GM23338 (cell line): ENCODE data around the gene CSTF2T. TPM values are rescaled to one million over a fixed set of nuclear protein-coding genes. Genes with fewer than 3 reads are reported as not detected.

Experiments used
- ATAC-seq: fragments of 200-7000 bp; cut with Tn5 transposase; 3 replicates; pipeline ENCODE4 v1.9.1; 2020
- DNase-seq: peaks from one replicate; pipeline ENCODE4 v3.0.0-alpha.2; 2015; ENCODE audit warnings: low spot score
- H2AFZ ChIP-seq: fragments of 200-600 bp; sonication (generic); 2 replicates; pipeline ENCODE4 v1.8.0; 2016; ENCODE audit warnings: antibody characterized with exemption, mild to moderate bottlenecking, moderate library complexity
- H3F3A ChIP-seq: fragments of 200-600 bp; sonication (generic); replicated peaks from 2 replicates; pipeline ENCODE4 v1.8.0; 2017; ENCODE audit warnings: antibody characterized with exemption, mixed run types, low read depth
- H3K27ac ChIP-seq: fragments of 200-600 bp; sonication (generic); 2 replicates; pipeline ENCODE4 v1.6.1; 2016; ENCODE audit warnings: low read depth
- H3K27me3 ChIP-seq: fragments of 200-600 bp; sonication (generic); 2 replicates; pipeline ENCODE4 v1.8.0; 2016; ENCODE audit warnings: mild to moderate bottlenecking, mixed run types, moderate library complexity; ENCODE audit not compliant: insufficient read depth
- H3K36me3 ChIP-seq: fragments of 200-600 bp; sonication (generic); 2 replicates; pipeline ENCODE4 v1.8.0; 2016; ENCODE audit warnings: mild to moderate bottlenecking; ENCODE audit not compliant: insufficient read depth
- H3K4me1 ChIP-seq: fragments of 200-600 bp; sonication (generic); 2 replicates; pipeline ENCODE4 v1.8.0; 2016; ENCODE audit warnings: mild to moderate bottlenecking, moderate library complexity; ENCODE audit not compliant: insufficient read depth
- H3K4me2 ChIP-seq: fragments of 200-600 bp; sonication (generic); 2 replicates; pipeline ENCODE4 v1.7.1; 2017; ENCODE audit warnings: mixed run types
- H3K4me3 ChIP-seq: fragments of 200-600 bp; sonication (generic); 2 replicates; pipeline ENCODE4 v1.6.1; 2016; ENCODE audit warnings: mixed run types
- H3K79me2 ChIP-seq: fragments of 200-600 bp; sonication (generic); replicated peaks from 2 replicates; pipeline ENCODE4 v1.8.0; 2017; ENCODE audit warnings: mild to moderate bottlenecking; ENCODE audit not compliant: insufficient read depth
- H3K9me2 ChIP-seq: fragments of 200-600 bp; sonication (generic); 2 replicates; pipeline ENCODE4 v1.8.0; 2017; ENCODE audit not compliant: insufficient read depth
- H4K20me1 ChIP-seq: fragments of 200-600 bp; sonication (generic); replicated peaks from 2 replicates; pipeline ENCODE4 v1.8.0; 2017; ENCODE audit warnings: mild to moderate bottlenecking; ENCODE audit not compliant: insufficient read depth
- H3K27ac Mint-ChIP-seq: 2 replicates; pipeline ENCODE4 v1.8.0; 2020; ENCODE audit warnings: inconsistent platforms, mild to moderate bottlenecking, moderate library complexity, mixed read lengths
- H3K27me3 Mint-ChIP-seq: 3 replicates; pipeline ENCODE4 v1.8.0; 2022; ENCODE audit warnings: low read depth, mild to moderate bottlenecking, moderate library complexity, mixed read lengths, inconsistent platforms; ENCODE audit not compliant: insufficient read depth, poor library complexity
- H3K36me3 Mint-ChIP-seq: 3 replicates; pipeline ENCODE4 v1.8.0; 2021; ENCODE audit warnings: low read depth, mild to moderate bottlenecking, inconsistent platforms, moderate library complexity, mixed read lengths
- H3K4me1 Mint-ChIP-seq: 3 replicates; pipeline ENCODE4 v1.8.0; 2020; ENCODE audit warnings: mild to moderate bottlenecking, inconsistent platforms, mixed read lengths
- H3K4me3 Mint-ChIP-seq: 3 replicates; pipeline ENCODE4 v1.8.0; 2021; ENCODE audit warnings: moderate library complexity, mild to moderate bottlenecking, inconsistent platforms, mixed read lengths
- H3K9me3 Mint-ChIP-seq: 3 replicates; pipeline ENCODE4 v1.8.0; 2020; ENCODE audit warnings: moderate library complexity, mild to moderate bottlenecking, inconsistent platforms, mixed read lengths
- CREB1 ChIP-seq: fragments of 250-450 bp; sonication (Bioruptor Pico); IDR thresholded peaks from 2 replicates; pipeline ENCODE4 v1.5.0; 2020; ENCODE audit warnings: low read depth, mild to moderate bottlenecking, moderate library complexity
- EZH2 ChIP-seq: fragments of 200-600 bp; sonication (generic); IDR thresholded peaks from one replicate; pipeline ENCODE4 v1.8.0; 2017; ENCODE audit warnings: antibody characterized with exemption, mild to moderate bottlenecking, low read depth; ENCODE audit not compliant: unreplicated experiment
- EZH2phosphoT487 ChIP-seq: fragments of 200-600 bp; sonication (generic); IDR thresholded peaks from one replicate; pipeline ENCODE4 v1.8.1; 2018; ENCODE audit warnings: antibody characterized with exemption; ENCODE audit not compliant: unreplicated experiment
- JUNB ChIP-seq: IDR thresholded peaks from one replicate; pipeline ENCODE4 v1.6.1; 2016; ENCODE audit warnings: antibody characterized with exemption; ENCODE audit not compliant: unreplicated experiment
- NANOG ChIP-seq: IDR thresholded peaks from 2 replicates; pipeline ENCODE4 v1.6.1; 2016; ENCODE audit warnings: antibody characterized with exemption, borderline replicate concordance
- POLR2AphosphoS5 ChIP-seq: IDR thresholded peaks from 2 replicates; pipeline ENCODE4 v1.6.1; 2016; ENCODE audit warnings: antibody characterized with exemption, low read depth
- REST ChIP-seq: IDR thresholded peaks from one replicate; pipeline ENCODE4 v1.6.1; 2018; ENCODE audit warnings: antibody characterized with exemption; ENCODE audit not compliant: unreplicated experiment
- STAT1 ChIP-seq: IDR thresholded peaks from one replicate; pipeline ENCODE4 v1.6.1; 2016; ENCODE audit warnings: antibody characterized with exemption; ENCODE audit not compliant: unreplicated experiment
- ZNF114 ChIP-seq: fragments of 250-450 bp; sonication (Bioruptor Pico); IDR thresholded peaks from 2 replicates; pipeline ENCODE4 v1.5.0; 2020; ENCODE audit warnings: mild to moderate bottlenecking, moderate library complexity
- ZNF331 ChIP-seq: fragments of 250-450 bp; sonication (Bioruptor Pico); IDR thresholded peaks from 2 replicates; pipeline ENCODE4 v1.5.0; 2020; ENCODE audit warnings: low read depth, mild to moderate bottlenecking, moderate library complexity
- polyA plus RNA-seq: library from polyadenylated mRNA; unstranded; fragments of >200 nt; fragmentation: Nextera tagmentation; extraction: Ambion mirVana; gene quantifications from 2 replicates; pipeline ENCODE4 v1.2.1, GENCODE V29; 2016
- total RNA-seq: library from RNA; depleted of rRNA; stranded (reverse); fragments of >200 nt; shearing (Covaris generic); gene quantifications from 2 replicates; pipeline ENCODE4 v1.2.3, GENCODE V29; 2014
- TF ChIP-seq, protein P1 (sequence below), 2 experiments: fragments of 200-600 bp in 1 of 2; sonication (generic) in 1 of 2; conservative IDR thresholded peaks; 2 replicates each; pipeline versions ENCODE4 v1.5.1 to v1.6.1; 2016 to 2017; ENCODE audit warnings: antibody characterized with exemption in 2 of 2, low read depth in 2 of 2, mild to moderate bottlenecking in 2 of 2, moderate library complexity in 1 of 2
- TF ChIP-seq, protein P2 (sequence below): IDR thresholded peaks from 2 replicates; pipeline ENCODE4 v1.6.1; 2016; ENCODE audit warnings: antibody characterized with exemption
- TF ChIP-seq, protein P3 (sequence below): fragments of 250-450 bp; sonication (Bioruptor Pico); IDR thresholded peaks from 2 replicates; pipeline ENCODE4 v1.5.0; 2020; ENCODE audit warnings: mild to moderate bottlenecking, moderate library complexity

Gene CSTF2T
- total and polyA plus RNA-seq, 2 experiments from 2014 or later, result 9.8 to 31.9 TPM

DNA sequence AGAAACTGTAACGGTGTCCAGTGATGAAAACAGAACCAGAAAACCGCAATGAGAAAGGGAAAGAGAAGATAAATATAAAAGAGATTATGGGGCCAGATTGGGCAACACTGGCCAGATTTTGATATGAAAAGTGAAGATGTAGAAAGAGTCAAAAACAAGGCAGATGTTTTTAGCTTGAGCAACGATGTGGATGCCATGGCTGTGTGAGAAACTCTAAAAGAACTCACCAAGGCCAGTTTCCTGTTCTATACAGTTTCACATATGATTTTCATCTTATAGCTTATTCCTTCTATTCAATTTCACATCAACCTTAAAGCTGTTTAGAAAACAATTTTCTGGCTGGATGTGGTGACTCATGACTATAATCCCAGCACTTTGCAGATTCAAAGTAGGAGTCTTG lies 36.3 kb downstream of the CSTF2T start:
- H3K27me3 Mint-ChIP-seq, result no peaks in the 10 kb centered on the region

More for the DNA sequence above, 36.3 kb downstream of the CSTF2T start:
- Histone ChIP-seq H3K27ac (no peak overlapping the region), H3F3A (no peaks in the 10 kb centered on the region), H3K27me3 (no peaks in the 10 kb centered on the region), H3K79me2 (no peaks in the 10 kb centered on the region), H2AFZ (no peak overlapping the region), H3K4me1 (no peaks in the 10 kb centered on the region), H3K9me2 (no peaks in the 10 kb centered on the region), H4K20me1 (no peaks in the 10 kb centered on the region), H3K4me2 (no peak overlapping the region), H3K36me3 (no peaks in the 10 kb centered on the region), H3K4me3 (no peak overlapping the region)
- Mint-ChIP-seq H3K27ac (no peak overlapping the region), H3K4me1 (peaks cover 8% of the 10 kb centered on the region; the same call in 2 of the 3 replicates), H3K9me3 (no peaks in the 10 kb centered on the region), H3K4me3 (no peak overlapping the region), H3K36me3 (no peaks in the 10 kb centered on the region)
- TF ChIP-seq NANOG (no peak), JUNB (no peak), ZNF331 (CRISPR knock-in tag) (no peak), REST (no peak), EZH2phosphoT487 (no peak), STAT1 (no peak), EZH2 (no peak), CREB1 (no peak), ZNF114 (no peak), POLR2AphosphoS5 (no peak)
- TF ChIP-seq, protein P1, sequence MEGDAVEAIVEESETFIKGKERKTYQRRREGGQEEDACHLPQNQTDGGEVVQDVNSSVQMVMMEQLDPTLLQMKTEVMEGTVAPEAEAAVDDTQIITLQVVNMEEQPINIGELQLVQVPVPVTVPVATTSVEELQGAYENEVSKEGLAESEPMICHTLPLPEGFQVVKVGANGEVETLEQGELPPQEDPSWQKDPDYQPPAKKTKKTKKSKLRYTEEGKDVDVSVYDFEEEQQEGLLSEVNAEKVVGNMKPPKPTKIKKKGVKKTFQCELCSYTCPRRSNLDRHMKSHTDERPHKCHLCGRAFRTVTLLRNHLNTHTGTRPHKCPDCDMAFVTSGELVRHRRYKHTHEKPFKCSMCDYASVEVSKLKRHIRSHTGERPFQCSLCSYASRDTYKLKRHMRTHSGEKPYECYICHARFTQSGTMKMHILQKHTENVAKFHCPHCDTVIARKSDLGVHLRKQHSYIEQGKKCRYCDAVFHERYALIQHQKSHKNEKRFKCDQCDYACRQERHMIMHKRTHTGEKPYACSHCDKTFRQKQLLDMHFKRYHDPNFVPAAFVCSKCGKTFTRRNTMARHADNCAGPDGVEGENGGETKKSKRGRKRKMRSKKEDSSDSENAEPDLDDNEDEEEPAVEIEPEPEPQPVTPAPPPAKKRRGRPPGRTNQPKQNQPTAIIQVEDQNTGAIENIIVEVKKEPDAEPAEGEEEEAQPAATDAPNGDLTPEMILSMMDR (conservative IDR thresholded peaks at IDR 0.05; ENCODE audit: low read depth in 2 of 2), result no peak
- TF ChIP-seq, protein P2, sequence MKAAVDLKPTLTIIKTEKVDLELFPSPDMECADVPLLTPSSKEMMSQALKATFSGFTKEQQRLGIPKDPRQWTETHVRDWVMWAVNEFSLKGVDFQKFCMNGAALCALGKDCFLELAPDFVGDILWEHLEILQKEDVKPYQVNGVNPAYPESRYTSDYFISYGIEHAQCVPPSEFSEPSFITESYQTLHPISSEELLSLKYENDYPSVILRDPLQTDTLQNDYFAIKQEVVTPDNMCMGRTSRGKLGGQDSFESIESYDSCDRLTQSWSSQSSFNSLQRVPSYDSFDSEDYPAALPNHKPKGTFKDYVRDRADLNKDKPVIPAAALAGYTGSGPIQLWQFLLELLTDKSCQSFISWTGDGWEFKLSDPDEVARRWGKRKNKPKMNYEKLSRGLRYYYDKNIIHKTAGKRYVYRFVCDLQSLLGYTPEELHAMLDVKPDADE, result no peak
- TF ChIP-seq, protein P3, sequence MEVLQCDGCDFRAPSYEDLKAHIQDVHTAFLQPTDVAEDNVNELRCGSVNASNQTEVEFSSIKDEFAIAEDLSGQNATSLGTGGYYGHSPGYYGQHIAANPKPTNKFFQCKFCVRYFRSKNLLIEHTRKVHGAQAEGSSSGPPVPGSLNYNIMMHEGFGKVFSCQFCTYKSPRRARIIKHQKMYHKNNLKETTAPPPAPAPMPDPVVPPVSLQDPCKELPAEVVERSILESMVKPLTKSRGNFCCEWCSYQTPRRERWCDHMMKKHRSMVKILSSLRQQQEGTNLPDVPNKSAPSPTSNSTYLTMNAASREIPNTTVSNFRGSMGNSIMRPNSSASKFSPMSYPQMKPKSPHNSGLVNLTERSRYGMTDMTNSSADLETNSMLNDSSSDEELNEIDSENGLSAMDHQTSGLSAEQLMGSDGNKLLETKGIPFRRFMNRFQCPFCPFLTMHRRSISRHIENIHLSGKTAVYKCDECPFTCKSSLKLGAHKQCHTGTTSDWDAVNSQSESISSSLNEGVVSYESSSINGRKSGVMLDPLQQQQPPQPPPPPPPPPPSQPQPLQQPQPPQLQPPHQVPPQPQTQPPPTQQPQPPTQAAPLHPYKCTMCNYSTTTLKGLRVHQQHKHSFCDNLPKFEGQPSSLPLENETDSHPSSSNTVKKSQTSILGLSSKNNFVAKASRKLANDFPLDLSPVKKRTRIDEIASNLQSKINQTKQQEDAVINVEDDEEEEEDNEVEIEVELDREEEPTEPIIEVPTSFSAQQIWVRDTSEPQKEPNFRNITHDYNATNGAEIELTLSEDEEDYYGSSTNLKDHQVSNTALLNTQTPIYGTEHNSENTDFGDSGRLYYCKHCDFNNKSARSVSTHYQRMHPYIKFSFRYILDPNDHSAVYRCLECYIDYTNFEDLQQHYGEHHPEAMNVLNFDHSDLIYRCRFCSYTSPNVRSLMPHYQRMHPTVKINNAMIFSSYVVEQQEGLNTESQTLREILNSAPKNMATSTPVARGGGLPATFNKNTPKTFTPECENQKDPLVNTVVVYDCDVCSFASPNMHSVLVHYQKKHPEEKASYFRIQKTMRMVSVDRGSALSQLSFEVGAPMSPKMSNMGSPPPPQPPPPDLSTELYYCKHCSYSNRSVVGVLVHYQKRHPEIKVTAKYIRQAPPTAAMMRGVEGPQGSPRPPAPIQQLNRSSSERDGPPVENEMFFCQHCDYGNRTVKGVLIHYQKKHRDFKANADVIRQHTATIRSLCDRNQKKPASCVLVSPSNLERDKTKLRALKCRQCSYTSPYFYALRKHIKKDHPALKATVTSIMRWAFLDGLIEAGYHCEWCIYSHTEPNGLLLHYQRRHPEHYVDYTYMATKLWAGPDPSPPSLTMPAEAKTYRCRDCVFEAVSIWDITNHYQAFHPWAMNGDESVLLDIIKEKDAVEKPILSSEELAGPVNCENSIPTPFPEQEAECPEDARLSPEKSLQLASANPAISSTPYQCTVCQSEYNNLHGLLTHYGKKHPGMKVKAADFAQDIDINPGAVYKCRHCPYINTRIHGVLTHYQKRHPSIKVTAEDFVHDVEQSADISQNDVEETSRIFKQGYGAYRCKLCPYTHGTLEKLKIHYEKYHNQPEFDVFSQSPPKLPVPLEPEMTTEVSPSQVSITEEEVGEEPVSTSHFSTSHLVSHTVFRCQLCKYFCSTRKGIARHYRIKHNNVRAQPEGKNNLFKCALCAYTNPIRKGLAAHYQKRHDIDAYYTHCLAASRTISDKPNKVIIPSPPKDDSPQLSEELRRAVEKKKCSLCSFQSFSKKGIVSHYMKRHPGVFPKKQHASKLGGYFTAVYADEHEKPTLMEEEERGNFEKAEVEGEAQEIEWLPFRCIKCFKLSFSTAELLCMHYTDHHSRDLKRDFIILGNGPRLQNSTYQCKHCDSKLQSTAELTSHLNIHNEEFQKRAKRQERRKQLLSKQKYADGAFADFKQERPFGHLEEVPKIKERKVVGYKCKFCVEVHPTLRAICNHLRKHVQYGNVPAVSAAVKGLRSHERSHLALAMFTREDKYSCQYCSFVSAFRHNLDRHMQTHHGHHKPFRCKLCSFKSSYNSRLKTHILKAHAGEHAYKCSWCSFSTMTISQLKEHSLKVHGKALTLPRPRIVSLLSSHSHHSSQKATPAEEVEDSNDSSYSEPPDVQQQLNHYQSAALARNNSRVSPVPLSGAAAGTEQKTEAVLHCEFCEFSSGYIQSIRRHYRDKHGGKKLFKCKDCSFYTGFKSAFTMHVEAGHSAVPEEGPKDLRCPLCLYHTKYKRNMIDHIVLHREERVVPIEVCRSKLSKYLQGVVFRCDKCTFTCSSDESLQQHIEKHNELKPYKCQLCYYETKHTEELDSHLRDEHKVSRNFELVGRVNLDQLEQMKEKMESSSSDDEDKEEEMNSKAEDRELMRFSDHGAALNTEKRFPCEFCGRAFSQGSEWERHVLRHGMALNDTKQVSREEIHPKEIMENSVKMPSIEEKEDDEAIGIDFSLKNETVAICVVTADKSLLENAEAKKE (CRISPR knock-in tag), result no peak
- DNase-seq, result no peak
- ATAC-seq, result no peak
